ENCODE measurements around the gene NR6A1.

DNA sequence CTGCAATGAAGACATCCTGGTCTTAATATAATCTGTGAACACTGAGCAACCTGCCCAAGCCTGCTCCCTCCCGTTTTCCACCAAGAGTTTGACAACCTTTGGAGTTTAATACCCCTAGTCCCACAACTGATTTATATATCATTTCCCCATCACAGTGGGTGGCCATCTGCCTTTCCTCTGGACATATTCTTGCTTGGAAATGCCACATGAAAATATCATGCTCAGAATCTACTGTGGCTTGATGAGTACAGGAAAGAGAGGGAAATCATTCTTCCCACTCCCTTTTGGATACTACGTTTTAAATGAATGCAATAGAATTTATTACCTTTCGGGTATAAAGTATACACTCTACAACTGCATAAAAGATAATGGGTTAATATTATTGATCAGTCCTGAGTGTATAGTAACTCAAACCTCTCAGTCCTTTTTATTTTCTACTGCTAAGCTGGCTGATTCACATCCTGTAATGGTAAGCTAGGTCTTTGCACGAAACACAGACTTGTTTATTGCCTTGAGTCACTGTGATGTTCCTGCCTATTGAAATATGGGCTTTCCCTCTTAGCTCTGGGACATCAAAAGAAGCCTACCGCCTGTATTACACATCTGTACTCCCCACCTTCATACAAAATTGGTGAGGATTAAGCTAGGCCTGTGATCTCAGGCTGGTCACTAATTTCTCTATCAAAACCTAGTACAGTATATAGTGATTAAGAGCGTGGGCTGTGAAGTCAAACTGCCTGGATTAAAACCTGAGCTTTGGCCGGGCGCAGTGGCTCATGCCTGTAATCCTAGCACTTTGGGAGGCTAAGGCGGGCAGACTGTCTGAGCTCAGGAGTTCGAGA, 196.4 kb downstream of the NR6A1 start:
- TF ChIP-seq CTCF (tag by site-specific recombination; IDR thresholded peaks at IDR 0.05) (no peak), ZBTB20 (tag by site-specific recombination; IDR thresholded peaks at IDR 0.05) (no peak), BCL11A (tag by site-specific recombination; IDR thresholded peaks at IDR 0.05; ENCODE audit: low read depth) (no peak), REST (tag by site-specific recombination; IDR thresholded peaks at IDR 0.05) (no peak), MEIS1 (CRISPR knock-in tag; IDR thresholded peaks at IDR 0.05; ENCODE audit: borderline replicate concordance) (no peak), TRIM28 (IDR thresholded peaks at IDR 0.05; ENCODE audit: borderline replicate concordance, low read length) (peak; percentile 14; the same call in 1 of the 2 replicates), ZNF768 (tag by site-specific recombination; IDR thresholded peaks at IDR 0.05) (no peak), ZSCAN30 (tag by site-specific recombination; IDR thresholded peaks at IDR 0.05) (no peak)
- TF ChIP-seq, protein P1, sequence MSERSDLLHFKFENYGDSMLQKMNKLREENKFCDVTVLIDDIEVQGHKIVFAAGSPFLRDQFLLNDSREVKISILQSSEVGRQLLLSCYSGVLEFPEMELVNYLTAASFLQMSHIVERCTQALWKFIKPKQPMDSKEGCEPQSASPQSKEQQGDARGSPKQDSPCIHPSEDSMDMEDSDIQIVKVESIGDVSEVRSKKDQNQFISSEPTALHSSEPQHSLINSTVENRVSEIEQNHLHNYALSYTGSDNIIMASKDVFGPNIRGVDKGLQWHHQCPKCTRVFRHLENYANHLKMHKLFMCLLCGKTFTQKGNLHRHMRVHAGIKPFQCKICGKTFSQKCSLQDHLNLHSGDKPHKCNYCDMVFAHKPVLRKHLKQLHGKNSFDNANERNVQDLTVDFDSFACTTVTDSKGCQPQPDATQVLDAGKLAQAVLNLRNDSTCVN (tag by site-specific recombination; optimal IDR thresholded peaks at IDR 0.05) = no peak
- TF ChIP-seq, protein P2, sequence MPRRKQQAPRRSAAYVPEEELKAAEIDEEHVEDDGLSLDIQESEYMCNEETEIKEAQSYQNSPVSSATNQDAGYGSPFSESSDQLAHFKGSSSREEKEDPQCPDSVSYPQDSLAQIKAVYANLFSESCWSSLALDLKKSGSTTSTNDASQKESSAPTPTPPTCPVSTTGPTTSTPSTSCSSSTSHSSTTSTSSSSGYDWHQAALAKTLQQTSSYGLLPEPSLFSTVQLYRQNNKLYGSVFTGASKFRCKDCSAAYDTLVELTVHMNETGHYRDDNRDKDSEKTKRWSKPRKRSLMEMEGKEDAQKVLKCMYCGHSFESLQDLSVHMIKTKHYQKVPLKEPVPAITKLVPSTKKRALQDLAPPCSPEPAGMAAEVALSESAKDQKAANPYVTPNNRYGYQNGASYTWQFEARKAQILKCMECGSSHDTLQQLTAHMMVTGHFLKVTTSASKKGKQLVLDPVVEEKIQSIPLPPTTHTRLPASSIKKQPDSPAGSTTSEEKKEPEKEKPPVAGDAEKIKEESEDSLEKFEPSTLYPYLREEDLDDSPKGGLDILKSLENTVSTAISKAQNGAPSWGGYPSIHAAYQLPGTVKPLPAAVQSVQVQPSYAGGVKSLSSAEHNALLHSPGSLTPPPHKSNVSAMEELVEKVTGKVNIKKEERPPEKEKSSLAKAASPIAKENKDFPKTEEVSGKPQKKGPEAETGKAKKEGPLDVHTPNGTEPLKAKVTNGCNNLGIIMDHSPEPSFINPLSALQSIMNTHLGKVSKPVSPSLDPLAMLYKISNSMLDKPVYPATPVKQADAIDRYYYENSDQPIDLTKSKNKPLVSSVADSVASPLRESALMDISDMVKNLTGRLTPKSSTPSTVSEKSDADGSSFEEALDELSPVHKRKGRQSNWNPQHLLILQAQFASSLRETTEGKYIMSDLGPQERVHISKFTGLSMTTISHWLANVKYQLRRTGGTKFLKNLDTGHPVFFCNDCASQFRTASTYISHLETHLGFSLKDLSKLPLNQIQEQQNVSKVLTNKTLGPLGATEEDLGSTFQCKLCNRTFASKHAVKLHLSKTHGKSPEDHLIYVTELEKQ (tag by site-specific recombination; IDR thresholded peaks at IDR 0.05; ENCODE audit: borderline replicate concordance) = no peak

All from HEK293 (cell line).